Measurements from ENCODE around the gene PPIB.

The PPIB gene

DNA sequence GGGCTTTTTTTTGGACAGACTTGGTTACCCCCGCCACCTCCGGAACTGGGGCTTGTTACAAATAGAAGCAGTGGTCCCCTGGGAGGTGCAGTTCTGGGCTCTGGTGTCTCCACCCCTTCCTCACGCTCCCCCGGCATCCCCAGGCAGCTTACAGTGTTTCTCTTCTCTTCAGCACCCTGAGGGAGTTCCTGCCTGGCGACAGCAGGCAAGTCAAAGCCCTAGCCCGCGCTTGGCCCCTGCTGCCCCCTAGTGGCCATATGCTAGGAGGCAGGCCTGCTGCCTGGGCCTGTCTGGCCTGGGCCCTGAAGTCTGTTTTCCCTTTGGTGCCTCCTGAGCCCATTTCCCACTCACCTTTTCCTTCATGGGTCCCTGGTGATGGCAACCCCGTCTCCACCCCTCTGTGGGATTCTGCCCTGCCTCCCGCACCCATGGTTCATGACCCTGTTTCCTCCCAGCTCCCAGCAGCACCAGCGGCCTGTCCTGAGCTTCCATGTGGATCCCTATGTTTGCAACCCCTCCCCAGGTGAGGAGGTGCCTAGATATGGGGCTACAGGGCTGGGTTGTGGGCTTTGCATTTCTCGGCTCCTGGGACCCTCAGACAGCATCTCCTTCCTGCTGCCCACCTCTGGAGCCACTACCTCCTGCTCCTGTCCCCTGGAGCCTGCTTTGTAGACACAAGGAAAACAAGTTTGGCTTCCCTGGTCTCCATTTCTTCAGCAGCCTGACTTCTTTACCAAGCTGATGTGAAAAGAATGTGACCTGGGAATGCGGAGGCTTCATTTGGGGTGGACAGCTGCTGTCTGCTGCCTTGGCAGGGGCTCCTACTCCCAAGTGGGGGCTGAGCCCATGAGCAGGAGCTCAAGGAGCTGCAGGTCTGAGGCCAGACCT, 9.1 kb downstream of the PPIB start (continued):
- TF ChIP-seq ZNF132 (tag by site-specific recombination; IDR thresholded peaks at IDR 0.05; ENCODE audit: borderline replicate concordance) (no peak), HOXC10 (CRISPR knock-in tag; IDR thresholded peaks at IDR 0.05) (no peak), ZBTB26 (tag by site-specific recombination; optimal IDR thresholded peaks at IDR 0.05) (peak; percentile 21), ZNF449 (tag by site-specific recombination; IDR thresholded peaks at IDR 0.05) (no peak), PRDM1 (tag by site-specific recombination; IDR thresholded peaks at IDR 0.05) (no peak), ZNF776 (tag by site-specific recombination; IDR thresholded peaks at IDR 0.05; ENCODE audit: borderline replicate concordance) (no peak), PRDM6 (tag by site-specific recombination; IDR thresholded peaks at IDR 0.05) (no peak), KLF16 (tag by site-specific recombination; IDR thresholded peaks at IDR 0.05) (no peak), OVOL3 (tag by site-specific recombination; IDR thresholded peaks at IDR 0.05) (no peak), ZSCAN5A (tag by site-specific recombination; IDR thresholded peaks at IDR 0.05) (no peak), OSR2 (tag by site-specific recombination; IDR thresholded peaks at IDR 0.05) (no peak), YY2 (tag by site-specific recombination; IDR thresholded peaks at IDR 0.05) (no peak), ZNF585B (tag by site-specific recombination; IDR thresholded peaks at IDR 0.05) (no peak), ZNF112 (tag by site-specific recombination; IDR thresholded peaks at IDR 0.05) (no peak), ZNF514 (tag by site-specific recombination; IDR thresholded peaks at IDR 0.05) (no peak), ZNF19 (tag by site-specific recombination; IDR thresholded peaks at IDR 0.05; ENCODE audit: low read depth) (no peak), ZBTB49 (tag by site-specific recombination; IDR thresholded peaks at IDR 0.05; ENCODE audit: low read depth) (no peak), BCL11B (tag by site-specific recombination; IDR thresholded peaks at IDR 0.05; ENCODE audit: low read depth) (no peak), ZNF423 (tag by site-specific recombination; IDR thresholded peaks at IDR 0.05) (0 out of 2 replicates have a peak, but pooled peaks have one; percentile 22), ZFHX2 (tag by site-specific recombination; conservative IDR thresholded peaks at IDR 0.05) (no peak), ZNF354C (tag by site-specific recombination; IDR thresholded peaks at IDR 0.05; ENCODE audit: borderline replicate concordance, low read depth) (no peak), ZNF777 (tag by site-specific recombination; IDR thresholded peaks at IDR 0.05; ENCODE audit: borderline replicate concordance) (no peak), ZNF670 (tag by site-specific recombination; IDR thresholded peaks at IDR 0.05; ENCODE audit: low read depth) (no peak), ZBTB8A (tag by site-specific recombination; IDR thresholded peaks at IDR 0.05) (peak; percentile 56), FEZF1 (tag by site-specific recombination; IDR thresholded peaks at IDR 0.05) (no peak), ZNF214 (tag by site-specific recombination; IDR thresholded peaks at IDR 0.05; ENCODE audit: borderline replicate concordance) (no peak), ZNF768 (tag by site-specific recombination; IDR thresholded peaks at IDR 0.05) (no peak), ZNF16 (tag by site-specific recombination; IDR thresholded peaks at IDR 0.05; ENCODE audit: low read depth) (no peak)
- TF ChIP-seq, protein P1, sequence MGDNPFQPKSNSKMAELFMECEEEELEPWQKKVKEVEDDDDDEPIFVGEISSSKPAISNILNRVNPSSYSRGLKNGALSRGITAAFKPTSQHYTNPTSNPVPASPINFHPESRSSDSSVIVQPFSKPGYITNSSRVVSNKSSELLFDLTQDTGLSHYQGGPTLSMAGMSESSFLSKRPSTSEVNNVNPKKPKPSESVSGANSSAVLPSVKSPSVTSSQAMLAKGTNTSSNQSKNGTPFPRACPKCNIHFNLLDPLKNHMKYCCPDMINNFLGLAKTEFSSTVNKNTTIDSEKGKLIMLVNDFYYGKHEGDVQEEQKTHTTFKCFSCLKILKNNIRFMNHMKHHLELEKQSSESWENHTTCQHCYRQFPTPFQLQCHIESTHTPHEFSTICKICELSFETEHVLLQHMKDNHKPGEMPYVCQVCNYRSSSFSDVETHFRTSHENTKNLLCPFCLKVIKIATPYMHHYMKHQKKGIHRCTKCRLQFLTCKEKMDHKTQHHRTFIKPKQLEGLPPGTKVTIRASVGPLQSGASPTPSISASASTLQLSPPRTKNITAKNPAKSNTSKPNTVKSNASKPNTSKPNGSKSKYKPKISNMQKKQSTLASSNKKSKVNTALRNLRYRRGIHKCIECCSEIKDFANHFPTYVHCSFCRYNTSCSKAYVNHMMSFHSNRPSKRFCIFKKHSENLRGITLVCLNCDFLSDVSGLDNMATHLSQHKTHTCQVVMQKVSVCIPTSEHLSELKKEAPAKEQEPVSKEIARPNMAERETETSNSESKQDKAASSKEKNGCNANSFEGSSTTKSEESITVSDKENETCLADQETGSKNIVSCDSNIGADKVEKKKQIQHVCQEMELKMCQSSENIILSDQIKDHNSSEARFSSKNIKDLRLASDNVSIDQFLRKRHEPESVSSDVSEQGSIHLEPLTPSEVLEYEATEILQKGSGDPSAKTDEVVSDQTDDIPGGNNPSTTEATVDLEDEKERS (tag by site-specific recombination; IDR thresholded peaks at IDR 0.05), result no peak
